Measurements from ENCODE around the gene TMA7. TPM values are rescaled to one million over a fixed set of nuclear protein-coding genes. Genes with fewer than 3 reads are reported as not detected.

TMA7 gene
- total RNA-seq, 6 experiments from 2014 or later, result 213 to 341 (median 280) TPM

DNA sequence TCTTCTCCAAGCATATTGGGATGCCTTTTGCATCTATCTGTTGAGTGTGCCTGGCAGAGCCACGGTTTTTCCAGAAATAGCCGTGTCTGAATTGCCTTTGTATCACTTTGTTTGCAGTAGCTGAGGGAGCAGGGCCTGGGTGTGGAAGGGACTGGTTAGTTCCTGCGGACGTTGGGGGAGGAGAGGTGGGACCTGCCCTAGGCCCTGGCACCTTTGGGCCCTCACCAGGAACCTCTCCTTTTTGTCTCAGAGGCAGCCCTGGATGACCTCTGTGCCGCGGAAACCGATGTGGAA lies 25.1 kb downstream of the TMA7 start:
- DNase-seq, result no peak
- H3K9me3 Mint-ChIP-seq, result no peaks in the 10 kb centered on the region
- H3K27me3 Mint-ChIP-seq (ENCODE audit: insufficient read depth), result peaks cover 3% of the 10 kb centered on the region
- peak overlapping the region; percentile 52 for H3K4me3 Mint-ChIP-seq
- peaks cover 53% of the 10 kb centered on the region for H3K4me1 Mint-ChIP-seq (ENCODE audit: low read depth)
- TF ChIP-seq, protein P1, sequence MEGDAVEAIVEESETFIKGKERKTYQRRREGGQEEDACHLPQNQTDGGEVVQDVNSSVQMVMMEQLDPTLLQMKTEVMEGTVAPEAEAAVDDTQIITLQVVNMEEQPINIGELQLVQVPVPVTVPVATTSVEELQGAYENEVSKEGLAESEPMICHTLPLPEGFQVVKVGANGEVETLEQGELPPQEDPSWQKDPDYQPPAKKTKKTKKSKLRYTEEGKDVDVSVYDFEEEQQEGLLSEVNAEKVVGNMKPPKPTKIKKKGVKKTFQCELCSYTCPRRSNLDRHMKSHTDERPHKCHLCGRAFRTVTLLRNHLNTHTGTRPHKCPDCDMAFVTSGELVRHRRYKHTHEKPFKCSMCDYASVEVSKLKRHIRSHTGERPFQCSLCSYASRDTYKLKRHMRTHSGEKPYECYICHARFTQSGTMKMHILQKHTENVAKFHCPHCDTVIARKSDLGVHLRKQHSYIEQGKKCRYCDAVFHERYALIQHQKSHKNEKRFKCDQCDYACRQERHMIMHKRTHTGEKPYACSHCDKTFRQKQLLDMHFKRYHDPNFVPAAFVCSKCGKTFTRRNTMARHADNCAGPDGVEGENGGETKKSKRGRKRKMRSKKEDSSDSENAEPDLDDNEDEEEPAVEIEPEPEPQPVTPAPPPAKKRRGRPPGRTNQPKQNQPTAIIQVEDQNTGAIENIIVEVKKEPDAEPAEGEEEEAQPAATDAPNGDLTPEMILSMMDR (IDR thresholded peaks at IDR 0.05), result no peak
- peaks cover 19% of the 10 kb centered on the region for H3K36me3 Mint-ChIP-seq (ENCODE audit: low read depth)
- H3K27ac Mint-ChIP-seq, result peak overlapping the region; percentile 100

DNA sequence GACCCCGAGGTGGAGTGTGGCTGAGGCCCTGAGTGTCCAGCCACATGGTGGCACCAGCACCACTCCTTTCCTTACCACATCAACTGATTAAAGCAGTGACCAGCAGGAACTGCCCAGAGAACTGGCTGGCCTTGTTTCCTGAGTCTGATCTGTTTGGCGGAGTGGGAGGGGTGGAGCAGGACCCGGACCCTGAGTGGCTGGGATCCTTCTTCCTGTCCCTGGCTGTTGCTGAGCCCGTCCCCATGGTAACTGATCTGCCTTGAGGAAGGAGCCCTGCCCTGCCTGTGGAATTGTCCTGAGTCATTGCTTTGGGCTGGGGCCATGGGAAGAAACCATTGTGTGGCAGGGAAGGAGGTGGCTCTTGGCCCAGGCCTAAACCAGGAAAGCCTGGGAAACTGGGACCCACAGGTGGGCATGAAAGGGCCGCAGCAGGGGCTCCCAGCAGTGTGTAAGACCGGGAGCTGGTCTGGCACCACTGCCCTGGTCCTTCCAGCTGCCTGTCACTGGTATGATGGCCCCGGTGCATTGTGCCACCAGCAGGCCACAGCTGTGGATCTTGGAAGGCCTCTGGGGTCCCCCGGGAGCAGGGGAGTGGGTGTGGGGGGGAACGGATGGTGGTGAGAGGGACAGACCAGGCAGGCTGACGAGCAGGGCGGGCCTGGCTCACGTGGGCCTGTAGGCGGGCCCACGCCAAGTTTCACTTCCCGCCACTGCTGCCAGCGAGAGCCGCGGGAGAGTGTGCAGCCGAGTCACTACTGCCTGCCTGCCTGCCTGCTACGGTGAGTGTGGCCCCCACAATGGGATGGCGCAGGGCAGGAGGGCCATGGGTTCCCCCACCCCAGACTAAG lies 25.7 kb downstream of the TMA7 start:
- H3K9me3 Mint-ChIP-seq, result no peaks in the 10 kb centered on the region
- peaks cover 19% of the 10 kb centered on the region for H3K36me3 Mint-ChIP-seq (ENCODE audit: low read depth)
- DNase-seq, result peak; percentile 100
- H3K4me1 Mint-ChIP-seq (ENCODE audit: low read depth), result peaks cover 53% of the 10 kb centered on the region
- peak overlapping the region; percentile 100 for H3K27ac Mint-ChIP-seq
- TF ChIP-seq, protein P1 (IDR thresholded peaks at IDR 0.05), result peak; percentile 82
- peak overlapping the region; percentile 87 for H3K4me3 Mint-ChIP-seq
- peaks cover 3% of the 10 kb centered on the region for H3K27me3 Mint-ChIP-seq (ENCODE audit: insufficient read depth)

DNA sequence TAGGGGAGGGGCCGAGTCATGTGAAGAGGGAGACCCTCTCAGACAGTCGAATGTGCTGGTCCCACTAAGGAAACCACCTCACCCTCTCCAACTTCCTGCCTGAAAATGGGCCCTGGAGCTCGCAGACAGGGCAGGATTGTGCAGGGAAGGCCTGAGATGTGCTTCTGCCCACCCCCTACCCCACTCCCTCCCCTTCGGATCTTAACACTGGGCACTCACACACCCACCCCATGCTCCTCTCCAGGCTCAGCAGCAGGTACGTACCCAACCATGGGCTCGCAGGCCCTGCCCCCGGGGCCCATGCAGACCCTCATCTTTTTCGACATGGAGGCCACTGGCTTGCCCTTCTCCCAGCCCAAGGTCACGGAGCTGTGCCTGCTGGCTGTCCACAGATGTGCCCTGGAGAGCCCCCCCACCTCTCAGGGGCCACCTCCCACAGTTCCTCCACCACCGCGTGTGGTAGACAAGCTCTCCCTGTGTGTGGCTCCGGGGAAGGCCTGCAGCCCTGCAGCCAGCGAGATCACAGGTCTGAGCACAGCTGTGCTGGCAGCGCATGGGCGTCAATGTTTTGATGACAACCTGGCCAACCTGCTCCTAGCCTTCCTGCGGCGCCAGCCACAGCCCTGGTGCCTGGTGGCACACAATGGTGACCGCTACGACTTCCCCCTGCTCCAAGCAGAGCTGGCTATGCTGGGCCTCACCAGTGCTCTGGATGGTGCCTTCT lies 26.5 kb downstream of the TMA7 start:
- Mint-ChIP-seq H3K4me3 (peak overlapping the region; percentile 87), H3K4me1 (ENCODE audit: low read depth) (peaks cover 53% of the 10 kb centered on the region), H3K36me3 (ENCODE audit: low read depth) (peaks cover 19% of the 10 kb centered on the region), H3K9me3 (no peaks in the 10 kb centered on the region), H3K27ac (peak overlapping the region; percentile 100), H3K27me3 (ENCODE audit: insufficient read depth) (peaks cover 3% of the 10 kb centered on the region)
- no peak for DNase-seq
- TF ChIP-seq, protein P1 (IDR thresholded peaks at IDR 0.05), result no peak

GRCh38 chr3:48467110-48467454 lies 27.0 kb downstream of the TMA7 start:
- DNase-seq, result no peak
- Mint-ChIP-seq H3K4me3 (peak overlapping the region; percentile 87), H3K27me3 (ENCODE audit: insufficient read depth) (peaks cover 3% of the 10 kb centered on the region), H3K9me3 (no peaks in the 10 kb centered on the region), H3K4me1 (ENCODE audit: low read depth) (peaks cover 53% of the 10 kb centered on the region), H3K27ac (peak overlapping the region; percentile 100), H3K36me3 (ENCODE audit: low read depth) (peaks cover 19% of the 10 kb centered on the region)
- TF ChIP-seq, protein P1 (IDR thresholded peaks at IDR 0.05), result no peak

DNA sequence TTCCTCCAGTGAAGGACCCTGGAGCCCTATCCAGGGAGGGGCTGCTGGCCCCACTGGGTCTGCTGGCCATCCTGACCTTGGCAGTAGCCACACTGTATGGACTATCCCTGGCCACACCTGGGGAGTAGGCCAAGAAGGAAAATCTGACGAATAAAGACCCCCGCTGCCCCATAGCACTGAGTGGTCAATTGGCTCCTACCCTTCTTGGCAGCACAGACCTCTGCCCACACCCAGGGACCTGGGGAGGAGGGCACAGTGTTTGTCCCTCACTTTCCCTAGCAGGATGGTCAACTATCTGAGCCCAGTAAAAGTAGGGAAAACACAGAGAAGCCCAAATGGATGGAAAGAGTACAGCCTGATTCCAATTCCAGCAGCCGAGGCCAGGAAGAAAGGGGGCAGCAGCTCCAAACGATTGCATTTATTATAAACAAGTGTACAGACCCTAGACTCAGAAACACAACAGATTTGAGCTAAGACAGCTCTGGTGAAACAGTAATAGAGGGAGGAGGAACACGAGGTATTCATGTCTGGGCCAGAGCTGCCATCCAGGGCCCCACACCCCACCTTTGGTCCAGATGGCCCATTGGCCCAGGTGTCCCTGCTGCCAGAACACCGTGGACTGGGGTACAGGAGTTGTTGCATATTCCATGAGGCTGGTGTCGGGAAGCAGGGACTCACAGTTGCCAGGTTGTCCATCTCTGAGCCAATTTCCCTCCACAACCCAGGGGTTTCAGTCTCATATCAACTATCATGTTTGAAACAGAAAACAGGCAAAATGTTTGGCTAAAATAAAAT lies 27.6 kb downstream of the TMA7 start:
- TF ChIP-seq, protein P1 (IDR thresholded peaks at IDR 0.05), result no peak
- no peak for DNase-seq
- H3K36me3 Mint-ChIP-seq (ENCODE audit: low read depth), result peaks cover 20% of the 10 kb centered on the region
- peak overlapping the region; percentile 87; the same call in 1 of the 2 replicates for H3K4me3 Mint-ChIP-seq
- H3K9me3 Mint-ChIP-seq, result no peaks in the 10 kb centered on the region
- H3K4me1 Mint-ChIP-seq (ENCODE audit: low read depth), result peaks cover 53% of the 10 kb centered on the region
- H3K27me3 Mint-ChIP-seq (ENCODE audit: insufficient read depth), result peaks cover 3% of the 10 kb centered on the region
- H3K27ac Mint-ChIP-seq, result peak overlapping the region; percentile 100
